BE2C (cell line): ENCODE data around the gene PROC.

ENCODE experiments used
- DNase-seq: peaks from one replicate; pipeline ENCODE4 v3.0.0-alpha.2; 2020
- H3K27me3 ChIP-seq: fragments of 250-450 bp; sonication (Bioruptor Pico); 2 replicates; pipeline ENCODE4 v1.5.1; 2020; ENCODE audit warnings: mild to moderate bottlenecking
- H3K36me3 ChIP-seq: fragments of 250-450 bp; sonication (Bioruptor Pico); 2 replicates; pipeline ENCODE4 v1.5.1; 2020; ENCODE audit warnings: mild to moderate bottlenecking
- H3K4me1 ChIP-seq: fragments of 250-450 bp; sonication (Bioruptor Pico); 2 replicates; pipeline ENCODE4 v1.5.1; 2020
- H3K4me3 ChIP-seq: 2 replicates; pipeline ENCODE4 v1.5.1; 2011; ENCODE audit warnings: low read depth, low read length
- H3K9me3 ChIP-seq: fragments of 250-450 bp; sonication (Bioruptor Pico); 2 replicates; pipeline ENCODE4 v1.5.1; 2020
- CTCF ChIP-seq: IDR thresholded peaks from 2 replicates; pipeline ENCODE4 v1.5.1; 2012; ENCODE audit warnings: mild to moderate bottlenecking, low read depth, low read length

PROC gene

GRCh38 chr2:127423880-127424279 is 5.7 kb downstream of the PROC start:
- H3K9me3 ChIP-seq = no peaks in the 10 kb centered on the region
- no peak for DNase-seq
- H3K4me3 ChIP-seq = no peak overlapping the region; the same call in 1 of the 2 replicates

GRCh38 chr2:127424598-127425520 is 6.6 kb downstream of the PROC start:
- H3K27me3 ChIP-seq = peaks cover 5% of the 10 kb centered on the region; the same call in 1 of the 2 replicates
- H3K4me1 ChIP-seq = no peaks in the 10 kb centered on the region
- DNase-seq = no peak
- no peaks in the 10 kb centered on the region for H3K36me3 ChIP-seq
- no peak for TF ChIP-seq CTCF
- H3K9me3 ChIP-seq = no peaks in the 10 kb centered on the region
- no peak overlapping the region for H3K4me3 ChIP-seq

More at GRCh38 chr2:127423880-127424279, 5.7 kb downstream of the PROC start:
- H3K4me1 ChIP-seq = no peaks in the 10 kb centered on the region
- H3K36me3 ChIP-seq = no peaks in the 10 kb centered on the region
- TF ChIP-seq CTCF = no peak
- H3K27me3 ChIP-seq = peaks cover 5% of the 10 kb centered on the region; the same call in 1 of the 2 replicates

GRCh38 chr2:127425540-127426490 is 7.6 kb downstream of the PROC start:
- Histone ChIP-seq H3K36me3 (no peaks in the 10 kb centered on the region), H3K4me3 (no peak overlapping the region), H3K4me1 (no peaks in the 10 kb centered on the region), H3K27me3 (peaks cover 5% of the 10 kb centered on the region; the same call in 1 of the 2 replicates), H3K9me3 (no peaks in the 10 kb centered on the region)
- TF ChIP-seq CTCF = no peak
- no peak for DNase-seq

GRCh38 chr2:127426501-127427354 is 8.5 kb downstream of the PROC start:
- no peak for TF ChIP-seq CTCF
- H3K36me3 ChIP-seq = no peaks in the 10 kb centered on the region
- no peaks in the 10 kb centered on the region for H3K4me1 ChIP-seq
- DNase-seq = no peak
- H3K9me3 ChIP-seq = no peaks in the 10 kb centered on the region
- no peak overlapping the region for H3K4me3 ChIP-seq
- H3K27me3 ChIP-seq = peaks cover 5% of the 10 kb centered on the region; the same call in 1 of the 2 replicates

- Histone ChIP-seq H3K36me3 (no peaks in the 10 kb centered on the region), H3K9me3 (no peaks in the 10 kb centered on the region), H3K27me3 (peaks cover 5% of the 10 kb centered on the region; the same call in 1 of the 2 replicates), H3K4me3 (no peak overlapping the region), H3K4me1 (no peaks in the 10 kb centered on the region)
- TF ChIP-seq CTCF = no peak
- no peak for DNase-seq
Measured at GRCh38 chr2:127427376-127428056, 9.3 kb downstream of the PROC start.
